Muscle of arm (tissue), 12 donors: Measurements from ENCODE around the gene ONECUT3. TPM values are rescaled to one million over a fixed set of nuclear protein-coding genes. Genes with fewer than 3 reads are reported as not detected.

ENCODE experiments used
- polyA plus RNA-seq, 12 donors: library from polyadenylated mRNA; unstranded; fragments of 120-200 nt; gene quantifications; one replicate each; pipeline ENCODE4 v1.2.1, GENCODE V29; 2013; ENCODE audit not compliant: insufficient read length in 12 of 12

Gene ONECUT3
- polyA plus RNA-seq, 12 donors, result 0.01 to 0.04 (median 0.04) TPM; not detected in 6

Other genes starting within 250 kb of the ONECUT3 start
- 10 to 100 TPM in 11 of 12 donors, not detected in 1; 10.4 to 20.2 (median 14.7) TPM for gene ADAMTSL5, start 240.5 kb upstream of the ONECUT3 start, polyA plus RNA-seq
- gene PLK5, start 229.4 kb upstream of the ONECUT3 start, polyA plus RNA-seq, result under 1 TPM in 7 of 12 donors, not detected in 5; 0.17 to 0.78 (median 0.24) TPM
- 10 to 100 TPM in 11 of 12 donors, not detected in 1; 17.1 to 35.0 (median 21.8) TPM for gene MEX3D, start 185.2 kb upstream of the ONECUT3 start, polyA plus RNA-seq
- gene MBD3, start 160.6 kb upstream of the ONECUT3 start, polyA plus RNA-seq, result 10 to 100 TPM in 11 of 12 donors, not detected in 1; 40.7 to 68.7 (median 44.7) TPM
- 100 to 1,000 TPM in 6 of 12 donors, 10 to 100 TPM in 5, not detected in 1; 49.0 to 127 (median 106) TPM for gene UQCR11, start 148.0 kb upstream of the ONECUT3 start, polyA plus RNA-seq
- gene TCF3, start 100.9 kb upstream of the ONECUT3 start, polyA plus RNA-seq, result 100 to 1,000 TPM in 10 of 12 donors, 10 to 100 TPM in 1, not detected in 1; 96.3 to 195 (median 120) TPM
- gene ATP8B3, start 58.8 kb downstream of the ONECUT3 start, polyA plus RNA-seq, result 1 to 10 TPM in 2 of 12 donors, under 1 TPM in 8, not detected in 2; 0.41 to 2.8 (median 0.62) TPM
- 10 to 100 TPM in 11 of 12 donors, not detected in 1; 14.7 to 39.3 (median 17.3) TPM for gene REXO1, start 95.0 kb downstream of the ONECUT3 start, polyA plus RNA-seq
- 10 to 100 TPM in 3 of 12 donors, 1 to 10 TPM in 8, not detected in 1; 6.1 to 16.4 (median 8.1) TPM for gene KLF16, start 110.1 kb downstream of the ONECUT3 start, polyA plus RNA-seq
- gene ABHD17A, start 132.0 kb downstream of the ONECUT3 start, polyA plus RNA-seq, result 10 to 100 TPM in 11 of 12 donors, not detected in 1; 35.7 to 74.2 (median 41.6) TPM
- 1 to 10 TPM in 8 of 12 donors, under 1 TPM in 2, not detected in 2; 0.70 to 2.9 (median 1.2) TPM for gene ADAT3, start 151.9 kb downstream of the ONECUT3 start, polyA plus RNA-seq
- gene SCAMP4, start 151.9 kb downstream of the ONECUT3 start, polyA plus RNA-seq, result 10 to 100 TPM in 11 of 12 donors, not detected in 1; 18.3 to 42.5 (median 25.1) TPM
- 100 to 1,000 TPM in 1 of 12 donors, 10 to 100 TPM in 10, not detected in 1; 25.3 to 114 (median 36.0) TPM for gene CSNK1G2, start 187.7 kb downstream of the ONECUT3 start, polyA plus RNA-seq